ENCODE results near the gene FOXK1.
"Not testable (repeated sequence)": the region's sequence is repeated elsewhere in the genome, so short reads cannot be mapped to it uniquely, and the experiment has no call there.

FOXK1 gene

DNA sequence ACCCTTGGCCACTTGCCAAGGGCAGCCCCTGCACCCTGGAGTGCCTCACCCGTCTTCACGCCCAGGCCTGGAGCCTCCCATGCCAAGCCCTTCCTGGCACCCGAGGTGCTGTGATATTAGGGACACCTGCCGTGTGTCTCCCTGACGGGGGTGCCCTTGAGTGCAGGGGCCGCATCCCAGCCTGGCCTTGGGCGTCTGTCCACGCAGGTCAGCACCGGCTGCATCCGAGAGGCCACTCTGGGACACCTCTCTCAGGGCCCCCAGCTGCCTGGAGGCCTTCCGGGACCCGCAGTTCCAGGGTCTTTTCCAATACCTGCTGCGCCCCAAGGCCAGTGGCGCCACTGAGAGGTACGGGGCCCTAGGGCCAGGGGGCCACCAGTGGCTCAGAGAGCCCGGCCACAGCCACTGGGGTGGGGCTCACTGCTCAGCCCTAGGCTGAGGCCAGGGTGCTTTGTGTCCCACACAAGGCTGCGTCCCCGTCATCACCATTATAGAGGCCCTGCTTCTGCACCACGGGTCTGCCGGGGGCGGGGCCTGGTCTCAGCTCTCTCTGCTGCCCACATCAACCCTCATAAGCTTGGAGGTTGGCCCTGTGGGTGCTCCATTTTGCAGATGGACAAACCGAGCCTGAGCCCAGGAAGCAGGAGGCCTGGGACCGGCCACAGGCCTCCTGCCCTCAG, 106.0 kb downstream of the FOXK1 start:
- FAIRE-seq = no peak

DNA sequence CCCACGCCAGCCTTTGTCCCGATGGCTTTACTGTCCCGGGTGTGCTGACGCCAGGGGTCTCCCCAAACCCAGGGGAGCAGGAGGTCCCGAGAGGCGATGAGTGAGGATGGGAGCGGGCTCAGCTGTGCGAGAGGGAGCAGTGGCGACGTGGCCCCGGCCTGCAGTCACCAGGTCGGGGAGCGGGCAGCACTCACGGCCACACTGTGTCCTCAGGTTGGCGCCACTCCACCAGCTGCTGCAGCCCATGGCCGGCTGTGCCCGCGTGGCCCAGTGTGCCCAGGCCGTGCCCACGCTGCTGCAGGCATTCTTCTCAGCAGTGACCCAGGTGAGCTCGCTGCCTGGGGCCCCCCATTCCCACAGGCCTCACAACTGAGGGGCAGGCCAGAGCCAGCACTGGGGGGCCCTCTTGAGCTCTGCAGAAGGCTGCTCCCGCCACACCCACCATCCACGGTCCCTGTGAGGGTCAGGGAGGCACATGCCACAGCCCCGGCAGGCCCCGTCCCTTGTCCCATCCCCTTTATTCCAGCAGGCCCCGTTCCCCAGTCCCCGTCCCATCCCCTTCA, 106.6 kb downstream of the FOXK1 start:
- no peak for FAIRE-seq

DNA sequence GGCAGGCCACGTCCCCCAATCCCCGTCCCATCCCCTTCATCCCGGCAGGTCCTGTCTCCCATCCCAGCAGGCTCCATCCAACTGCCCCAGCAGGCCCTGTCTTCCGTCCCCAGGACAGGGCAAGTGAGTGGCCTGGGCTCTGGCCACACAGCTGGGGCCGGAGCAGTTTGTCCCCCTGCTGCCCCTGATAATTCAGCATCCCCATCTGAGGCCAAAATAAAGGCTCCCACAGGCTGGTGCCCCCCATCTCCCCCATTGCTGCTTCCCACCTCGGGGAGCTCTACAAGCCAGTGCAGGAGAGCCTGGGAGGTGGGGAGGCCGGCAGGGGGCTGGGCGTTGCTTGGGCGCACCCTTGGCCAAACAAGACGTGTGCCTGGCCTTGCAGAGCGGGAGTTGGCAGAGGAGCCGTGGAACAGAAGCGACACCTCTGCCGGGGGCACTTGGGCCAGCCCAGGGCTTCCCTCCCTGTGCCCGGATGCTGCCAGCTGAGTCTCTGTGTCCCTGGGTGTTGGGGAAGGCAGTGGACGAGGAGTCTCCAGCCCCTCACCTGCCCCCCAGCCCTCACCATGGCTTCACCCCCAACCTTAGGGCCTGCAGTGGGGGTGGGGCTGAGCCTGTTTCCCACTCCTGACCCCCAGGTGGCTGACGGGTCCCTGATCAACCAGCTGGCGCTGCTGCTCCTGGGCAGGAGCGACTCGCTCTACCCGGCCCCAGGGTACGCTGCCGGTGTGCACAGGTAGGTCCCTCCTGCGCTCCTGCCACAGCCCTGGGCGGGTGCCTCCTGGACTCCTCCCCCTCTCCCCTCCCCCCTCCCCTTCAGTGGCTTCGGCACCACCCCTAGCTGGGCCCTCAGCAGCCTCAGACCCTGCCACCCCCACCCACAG, 107.3 kb downstream of the FOXK1 start:
- FAIRE-seq = no peak

DNA sequence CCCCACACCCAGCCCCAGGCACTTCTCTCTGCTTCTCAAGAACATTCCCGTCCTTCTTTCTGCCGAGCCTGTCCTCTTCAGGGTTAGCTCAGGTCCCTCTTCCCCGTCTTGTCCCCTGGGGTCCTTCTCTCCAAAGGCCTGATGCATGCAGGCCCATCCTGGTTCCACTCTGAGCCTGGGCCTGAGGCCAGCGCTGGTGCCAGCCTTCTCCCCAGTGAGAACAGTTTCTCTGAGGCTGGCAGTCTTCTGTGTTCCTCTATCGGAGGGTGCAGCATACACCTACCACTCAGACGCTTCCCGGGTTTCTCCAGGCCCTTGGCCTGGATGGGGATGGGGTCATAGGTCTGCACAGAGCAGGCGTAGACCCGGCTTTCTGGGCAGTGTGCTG, 108.0 kb downstream of the FOXK1 start:
- no peak for FAIRE-seq

DNA sequence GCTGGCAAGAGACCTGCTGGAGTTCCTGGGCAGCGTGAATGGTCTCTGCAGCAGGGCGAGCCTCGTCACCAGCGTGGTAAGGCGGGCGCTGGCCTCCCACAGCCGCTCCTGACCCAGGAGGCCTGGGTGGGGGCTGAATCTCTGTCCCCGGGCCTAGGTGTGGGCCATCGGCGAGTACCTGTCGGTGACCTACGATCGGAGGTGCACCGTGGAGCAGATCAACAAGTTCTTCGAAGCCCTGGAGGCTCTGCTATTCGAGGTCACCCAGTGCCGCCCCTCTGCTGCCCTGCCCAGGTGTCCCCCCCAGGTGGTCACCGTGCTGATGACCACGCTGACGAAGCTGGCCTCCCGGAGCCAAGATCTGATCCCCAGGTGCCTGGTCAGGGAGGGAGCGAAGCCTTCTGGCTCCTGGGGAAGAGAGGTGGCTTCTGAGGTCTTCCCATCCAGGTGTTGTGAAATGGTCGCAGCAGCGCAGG, 108.5 kb downstream of the FOXK1 start:
- FAIRE-seq = no peak

DNA sequence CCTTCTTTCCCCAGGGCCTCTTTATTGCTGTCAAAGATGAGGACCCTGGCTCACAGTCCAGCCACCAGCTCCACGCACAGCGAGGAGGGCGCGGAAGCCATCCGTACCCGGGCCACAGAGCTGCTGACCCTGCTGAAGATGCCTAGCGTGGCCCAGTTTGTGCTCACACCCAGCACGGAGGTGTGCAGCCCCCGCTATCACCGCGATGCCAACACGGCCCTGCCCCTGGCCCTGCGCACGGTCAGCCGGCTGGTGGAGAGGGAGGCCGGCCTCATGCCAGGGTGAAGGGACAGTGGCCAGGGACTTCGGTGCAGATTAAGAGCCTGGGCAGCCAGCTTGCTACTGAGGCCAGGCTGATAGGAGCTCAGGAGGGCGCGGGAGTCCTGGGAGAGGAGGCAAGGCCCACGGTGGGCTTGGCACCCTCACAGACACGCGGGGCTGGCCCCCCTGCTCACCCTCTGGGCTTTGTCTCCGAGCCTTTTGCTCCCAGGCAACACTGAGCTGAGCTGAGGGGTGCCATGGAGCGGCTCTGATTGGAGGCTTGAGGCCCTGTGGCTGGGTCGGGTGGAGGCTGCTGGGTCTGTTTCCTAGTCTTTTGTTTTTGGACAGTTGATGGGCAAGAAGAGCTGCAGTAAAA, 109.1 kb downstream of the FOXK1 start:
- no peak for FAIRE-seq

DNA sequence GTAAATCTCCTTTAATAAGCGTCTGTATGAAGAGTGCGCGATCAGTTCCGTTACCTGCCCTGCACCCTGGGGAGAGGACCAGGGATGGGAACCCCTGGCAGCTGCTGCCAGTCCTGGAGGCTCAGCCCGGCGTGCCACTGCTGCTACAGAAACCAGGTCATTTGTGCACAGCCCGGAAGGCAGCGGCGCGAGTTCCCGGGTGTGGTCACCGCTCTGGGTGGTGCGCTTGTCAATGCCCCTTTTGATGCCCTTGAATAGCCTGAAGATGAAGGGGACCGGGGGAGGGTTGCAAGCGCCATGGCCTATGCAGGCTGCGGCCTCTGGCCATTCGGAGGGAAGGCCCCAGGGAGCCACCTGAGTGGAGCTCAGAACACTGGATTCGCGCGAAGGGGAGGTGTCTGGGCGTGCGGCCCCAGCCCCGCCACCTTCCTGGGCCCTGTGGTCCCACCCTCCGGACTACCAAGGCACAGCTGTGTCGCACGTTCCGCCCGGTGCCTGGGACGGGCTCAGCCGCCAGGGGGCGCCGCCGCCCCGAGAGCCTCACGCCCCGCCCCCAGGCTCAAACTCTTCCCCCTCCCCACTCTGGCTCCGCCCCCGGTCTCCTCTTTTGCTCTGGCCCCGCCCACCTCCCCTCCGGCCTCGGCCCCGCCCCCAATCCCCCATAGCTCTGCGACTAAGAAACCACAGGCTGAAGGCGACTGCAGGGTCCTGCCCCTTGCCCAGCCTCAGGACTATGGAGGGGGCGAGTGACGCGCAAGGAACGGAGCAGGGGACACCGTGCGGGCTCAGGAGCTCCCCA, 109.8 kb downstream of the FOXK1 start:
- FAIRE-seq = no peak

DNA sequence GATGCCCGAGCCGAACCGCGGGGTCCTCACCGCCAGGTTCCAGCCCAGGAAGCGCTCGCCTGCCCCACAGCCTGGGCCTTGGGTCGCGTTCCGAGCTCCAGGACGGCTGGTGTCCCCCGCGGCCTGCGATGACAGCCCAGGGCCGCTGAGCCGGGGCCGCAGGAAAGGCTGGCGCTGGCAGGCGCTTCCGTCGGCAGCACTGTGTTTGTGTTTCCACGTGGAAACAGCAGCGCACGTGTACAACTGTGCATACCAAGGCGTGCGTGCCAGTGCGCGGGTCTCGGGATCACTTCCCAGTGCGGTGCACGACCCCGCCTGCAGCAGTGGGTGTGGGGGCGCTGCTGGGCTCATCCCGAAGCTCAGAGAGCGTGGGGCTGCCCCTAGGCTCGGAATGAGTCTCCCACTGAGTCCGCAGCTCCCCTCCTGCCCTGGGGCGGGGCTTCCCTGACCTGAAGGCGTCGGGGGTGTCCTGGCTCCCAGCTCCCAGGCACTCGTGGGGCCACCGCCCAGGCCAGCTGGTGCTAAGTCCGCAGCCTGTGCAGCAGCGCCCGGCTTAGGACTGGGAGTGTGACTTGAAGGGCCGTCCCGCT, 110.5 kb downstream of the FOXK1 start:
- FAIRE-seq = no peak

DNA sequence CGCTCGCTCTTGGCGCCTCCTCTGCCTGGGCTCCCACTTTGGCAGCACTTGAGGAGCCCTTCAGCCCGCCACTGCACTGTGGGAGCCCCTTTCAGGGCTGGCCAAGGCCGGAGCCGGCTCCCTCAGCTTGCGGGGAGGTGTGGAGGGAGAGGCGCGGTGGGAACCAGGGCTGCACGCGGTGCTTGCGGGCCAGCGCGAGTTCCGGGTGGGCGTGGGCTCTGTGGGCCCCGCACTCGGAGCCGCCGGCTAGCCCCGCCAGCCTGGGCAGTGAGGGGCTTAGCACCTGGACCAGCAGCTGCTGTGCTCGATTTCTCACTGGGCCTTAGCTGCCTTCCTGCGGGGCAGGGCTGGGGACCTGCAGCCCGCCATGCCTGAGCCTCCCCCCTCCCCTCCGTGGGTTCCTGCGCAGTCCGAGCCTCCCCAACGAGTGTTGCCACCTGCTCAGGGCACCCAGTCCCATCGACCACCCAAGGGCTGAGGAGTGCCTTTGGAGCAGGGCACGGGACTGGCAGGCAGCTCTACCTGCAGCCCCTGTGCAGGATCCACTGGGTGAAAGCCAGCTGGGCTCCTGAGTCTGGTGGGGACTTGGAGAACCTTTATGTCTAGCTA, 111.4 kb downstream of the FOXK1 start:
- FAIRE-seq = not testable (repeated sequence)

DNA sequence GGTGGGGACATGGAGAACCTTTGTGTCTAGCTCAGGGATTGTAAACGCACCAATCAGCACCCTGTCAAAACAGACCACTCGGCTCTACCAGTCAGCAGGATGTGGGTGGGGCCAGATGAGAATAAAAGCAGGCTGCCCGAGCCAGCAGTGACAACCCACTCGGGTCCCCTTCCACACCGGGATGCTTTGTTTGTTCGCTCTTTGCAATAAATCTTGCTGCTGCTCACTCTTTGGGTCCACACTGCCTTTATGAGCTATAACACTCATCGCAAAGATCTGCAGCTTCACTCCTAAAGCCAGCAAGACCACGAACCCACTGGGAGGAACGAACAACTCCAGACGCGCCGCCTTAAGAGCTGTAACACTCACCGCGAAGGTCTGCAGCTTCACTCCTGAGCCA, 112.1 kb downstream of the FOXK1 start:
- not testable (repeated sequence) for FAIRE-seq

DNA sequence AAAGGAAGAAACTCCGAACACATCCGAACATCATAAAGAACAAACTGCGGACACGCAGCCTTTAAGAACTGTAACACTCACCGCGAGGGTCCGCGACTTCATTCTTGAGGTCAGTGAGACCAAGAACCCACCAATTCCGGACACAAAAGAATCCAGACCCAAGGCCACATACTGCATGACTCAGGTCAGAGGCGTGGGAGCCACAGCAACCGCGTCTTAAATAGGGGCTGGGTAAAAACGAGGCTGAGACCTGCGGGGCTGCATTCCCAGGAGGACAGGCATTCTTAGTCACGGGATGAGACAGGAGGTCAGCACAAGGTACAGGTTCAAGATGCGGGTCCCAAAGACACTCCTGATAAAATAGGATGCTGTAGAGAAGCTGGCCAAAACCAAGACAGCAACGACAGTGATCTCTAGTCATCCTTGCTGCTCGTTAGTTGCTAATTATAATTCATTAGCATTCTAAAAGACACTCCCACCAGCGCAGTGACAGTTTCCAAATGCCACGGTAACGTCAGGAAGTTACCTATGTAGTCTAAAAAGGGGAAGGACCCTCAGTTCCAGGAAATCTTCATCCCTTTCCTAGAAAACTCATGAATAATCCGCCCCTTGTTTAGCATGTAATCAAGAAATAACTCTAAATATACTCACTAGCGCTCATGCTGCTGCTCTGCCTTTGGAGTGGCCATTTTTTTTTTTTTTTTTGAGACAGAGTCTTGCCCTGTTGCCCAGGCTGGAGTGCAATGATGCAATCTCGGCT, 112.7 kb downstream of the FOXK1 start:
- no peak for FAIRE-seq

DNA sequence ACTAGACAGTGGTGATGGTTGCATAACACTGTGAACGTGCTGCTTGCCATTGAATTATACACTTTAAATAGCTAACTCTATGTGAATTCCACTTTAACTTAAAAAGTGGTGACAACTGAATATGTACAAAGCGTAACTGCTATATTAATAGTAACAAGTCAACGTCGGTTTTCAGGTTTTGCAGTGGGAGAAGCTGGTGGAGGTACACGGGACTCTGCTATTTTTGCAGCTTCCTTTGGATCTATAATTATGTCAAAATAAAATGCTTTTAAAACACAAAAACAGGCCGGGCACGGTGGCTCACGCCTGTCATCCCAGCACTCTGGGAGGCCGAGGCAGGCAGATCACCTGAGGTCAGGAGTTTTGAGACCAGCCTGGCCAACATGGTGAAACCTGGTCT, 114.4 kb downstream of the FOXK1 start:
- FAIRE-seq = no peak

DNA sequence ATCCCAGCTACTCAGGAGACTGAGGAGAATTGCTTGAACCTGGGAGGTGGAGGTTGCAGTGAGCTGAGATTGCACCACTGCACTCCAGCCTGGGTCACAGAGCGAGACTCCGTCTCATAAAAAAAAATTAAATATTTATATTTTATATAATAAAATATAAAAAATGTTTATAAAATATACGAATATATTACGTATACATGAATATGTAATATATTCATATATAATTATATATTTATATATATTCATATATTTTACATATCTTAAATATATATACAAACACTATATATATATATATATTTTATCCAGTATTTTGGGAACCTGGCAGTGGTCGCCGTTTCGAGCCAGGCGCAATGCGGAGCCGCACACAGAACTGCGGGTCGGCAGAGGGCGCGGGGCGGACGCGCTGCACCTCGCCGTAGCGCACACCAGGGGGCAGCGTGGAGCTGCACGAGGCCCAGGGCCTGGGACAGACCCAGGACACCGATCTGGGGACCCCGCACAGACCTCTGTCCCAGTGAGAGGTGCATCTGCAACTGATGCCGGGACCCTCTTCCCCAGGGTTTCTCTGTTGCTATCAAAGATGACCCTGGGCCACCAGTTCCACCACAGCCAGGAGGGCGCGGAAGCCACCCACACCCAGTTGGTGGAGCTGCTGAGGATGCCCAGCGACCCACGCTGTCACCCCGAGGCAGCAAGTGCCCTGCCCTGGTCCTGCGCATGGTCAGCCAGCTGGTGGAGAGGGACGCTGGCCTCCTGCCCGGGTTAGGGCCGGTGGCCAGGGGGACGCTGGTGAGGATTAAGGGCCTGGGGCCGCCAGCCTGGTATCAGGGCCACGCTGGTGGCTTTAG, 116.0 kb downstream of the FOXK1 start:
- FAIRE-seq = no peak

DNA sequence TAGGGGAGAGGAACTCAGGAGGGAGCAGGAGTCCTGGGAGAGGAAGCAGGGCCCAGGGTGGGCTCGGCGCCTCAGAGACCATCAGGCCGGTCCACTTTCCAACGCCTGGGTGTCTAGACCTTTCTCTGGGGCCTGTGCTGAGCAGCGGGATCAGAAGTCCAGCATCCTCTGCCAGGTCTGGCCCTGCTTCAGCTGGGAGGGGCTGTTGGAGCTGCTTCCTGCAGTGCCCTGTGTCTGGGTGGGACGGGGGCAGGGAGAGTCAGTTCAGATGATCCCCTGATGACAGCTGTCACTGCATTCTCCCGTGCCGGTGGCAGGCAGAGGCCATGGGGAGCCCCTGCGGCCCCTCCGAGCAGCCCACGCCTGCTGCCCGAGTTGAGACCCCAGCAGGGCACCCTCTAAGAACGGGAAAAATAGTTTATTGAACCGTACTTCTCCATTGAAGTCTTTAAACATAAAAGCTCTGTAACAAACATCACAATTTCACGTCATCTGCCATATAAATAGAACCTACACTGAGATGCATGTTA, 116.7 kb downstream of the FOXK1 start:
- no peak for FAIRE-seq

DNA sequence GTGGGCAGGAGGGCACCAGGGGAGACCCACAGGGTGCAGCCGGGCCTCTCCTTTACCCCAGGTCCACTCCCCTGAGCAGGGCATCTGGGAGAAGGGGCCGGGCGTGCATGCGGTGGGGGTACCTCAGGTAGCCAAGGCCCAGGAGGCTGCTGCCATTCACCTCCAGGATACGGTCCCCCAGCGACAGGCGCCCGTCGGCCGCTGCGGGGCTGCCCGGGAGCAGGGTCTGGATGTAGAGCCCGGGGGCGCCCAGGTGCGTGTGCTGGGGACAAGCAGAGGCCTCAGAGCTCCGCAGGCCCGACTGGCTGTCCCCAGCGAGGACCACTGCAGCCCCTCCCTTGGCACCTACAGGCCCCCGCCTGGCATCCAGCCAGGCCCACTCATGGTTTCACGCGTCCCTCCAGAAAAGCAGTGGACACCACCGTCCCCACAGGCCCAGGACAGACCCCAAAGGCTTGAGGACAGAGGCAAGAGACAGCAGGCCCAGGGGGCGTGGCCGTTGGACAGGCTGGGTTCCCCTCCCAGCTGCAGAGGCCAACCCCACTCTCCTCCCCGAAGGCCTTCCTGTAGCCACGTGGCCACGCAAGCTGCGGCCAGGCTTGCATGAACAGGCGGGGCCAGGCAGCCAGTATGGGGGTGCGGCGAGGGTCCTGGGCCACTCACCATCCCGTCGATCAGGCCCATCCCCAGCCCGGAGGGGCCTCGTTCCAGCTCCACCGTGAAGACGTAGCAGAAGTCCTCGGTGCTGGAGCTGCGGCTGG, 117.6 kb downstream of the FOXK1 start:
- no peak for FAIRE-seq

DNA sequence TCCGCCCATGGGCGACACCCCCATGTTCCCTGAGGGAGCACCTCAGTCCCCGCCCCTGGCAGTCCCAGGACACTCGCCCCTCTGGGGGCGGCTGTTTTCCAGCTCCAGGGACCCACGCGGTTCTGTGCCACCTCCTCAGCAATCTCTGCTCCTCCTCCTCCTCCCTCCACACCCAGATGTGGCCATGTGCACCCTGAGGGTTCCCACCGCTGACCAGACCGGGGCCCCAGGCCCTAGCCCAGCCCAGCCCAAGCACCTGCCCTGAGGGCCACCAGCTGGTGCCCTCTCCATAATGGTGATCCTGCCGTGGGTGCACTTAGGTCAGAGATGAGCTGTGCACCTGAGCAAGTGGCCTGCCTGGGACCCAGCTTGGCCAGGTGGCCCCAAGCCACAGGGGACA, 118.4 kb downstream of the FOXK1 start:
- no peak for FAIRE-seq

DNA sequence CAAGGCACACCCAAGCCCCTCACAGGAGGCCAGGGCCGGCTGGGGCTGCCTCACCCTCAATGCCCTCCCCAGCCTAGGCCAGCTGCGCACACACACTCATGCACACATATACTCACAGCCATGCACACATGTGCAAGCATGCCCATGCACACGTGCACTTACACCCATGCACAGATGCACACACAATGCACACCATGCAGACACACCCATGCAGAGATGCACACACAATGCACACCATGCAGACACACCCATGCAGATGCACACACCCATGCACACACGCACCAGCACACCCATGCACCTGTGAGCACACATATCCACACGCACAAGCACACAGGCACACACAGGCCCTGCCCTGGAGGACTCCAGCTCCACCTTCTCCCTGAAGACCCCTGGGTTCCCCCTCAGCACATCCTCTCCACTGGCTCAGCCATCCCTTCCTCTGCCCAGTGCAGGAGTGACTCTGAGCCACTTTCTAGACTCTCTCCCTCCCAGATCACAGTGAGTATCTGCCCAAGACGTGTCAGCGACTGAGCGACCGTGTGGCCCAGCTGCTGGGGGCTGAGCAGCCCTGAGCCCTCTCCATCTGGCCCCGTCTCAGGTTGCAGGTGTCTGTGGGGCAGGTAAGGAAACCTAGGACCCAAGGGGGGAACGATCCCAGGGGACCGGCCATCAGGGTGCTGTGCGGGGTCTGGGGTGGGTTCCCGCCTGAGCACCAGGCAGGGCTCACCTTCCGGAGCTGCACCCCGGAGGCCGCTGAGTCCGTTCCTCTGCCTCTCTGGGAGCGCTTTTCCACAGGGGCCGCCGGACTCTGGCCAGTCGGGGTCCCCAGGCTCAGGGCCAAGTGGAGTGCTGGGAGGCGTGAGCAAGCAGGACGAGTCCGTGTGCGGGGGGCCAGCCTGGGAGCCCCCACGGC, 119.1 kb downstream of the FOXK1 start:
- no peak for FAIRE-seq

DNA sequence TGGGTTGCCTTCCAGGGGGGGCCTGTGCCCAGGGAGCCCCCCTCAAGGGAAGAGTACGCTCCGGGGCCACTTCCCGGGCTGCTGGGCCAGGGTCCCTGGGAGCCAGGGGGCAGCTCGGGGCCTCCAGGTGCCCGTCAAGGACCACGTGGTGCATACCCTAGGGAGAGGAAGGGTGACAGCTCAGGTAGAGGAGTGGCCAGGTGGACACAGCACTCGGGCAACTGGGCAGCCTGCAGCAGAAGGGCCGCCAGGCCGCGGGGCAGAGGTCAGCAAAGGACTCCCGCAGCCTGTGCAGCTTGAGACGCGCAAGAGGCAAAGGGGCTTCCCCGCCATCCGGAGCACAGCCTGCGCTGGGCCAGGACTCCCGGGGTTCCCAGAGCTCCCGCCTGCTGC, 119.7 kb downstream of the FOXK1 start:
- FAIRE-seq = no peak

Measured in islet of Langerhans (tissue), 1 donor.